HFFc6 (cell line): ENCODE data around the gene MNX1. TPM values are rescaled to one million over a fixed set of nuclear protein-coding genes. Genes with fewer than 3 reads are reported as not detected.

Source experiments
- DNase-seq: peaks from one replicate; pipeline ENCODE4 v3.0.0-alpha.2; 2018
- H3K27ac Mint-ChIP-seq: 2 replicates; pipeline ENCODE4 v1.8.0; 2020; ENCODE audit warnings: mild to moderate bottlenecking, mixed read lengths
- H3K27me3 Mint-ChIP-seq: 2 replicates; pipeline ENCODE4 v1.8.0; 2021; ENCODE audit warnings: mild to moderate bottlenecking, moderate library complexity, mixed read lengths; ENCODE audit not compliant: insufficient read depth
- H3K36me3 Mint-ChIP-seq: 2 replicates; pipeline ENCODE4 v1.8.0; 2021; ENCODE audit warnings: low read depth, mixed read lengths
- H3K4me1 Mint-ChIP-seq: 2 replicates; pipeline ENCODE4 v1.8.0; 2020; ENCODE audit warnings: low read depth, mixed read lengths
- H3K4me3 Mint-ChIP-seq: 2 replicates; pipeline ENCODE4 v1.8.0; 2020; ENCODE audit warnings: mild to moderate bottlenecking, moderate library complexity, mixed read lengths
- H3K9me3 Mint-ChIP-seq: 2 replicates; pipeline ENCODE4 v1.8.0; 2020; ENCODE audit warnings: mild to moderate bottlenecking, mixed read lengths
- CTCF ChIP-seq: fragments of 200-600 bp; sonication (generic); IDR thresholded peaks from 2 replicates; pipeline ENCODE4 v1.5.0; 2021; ENCODE audit warnings: antibody characterized with exemption, mild to moderate bottlenecking
- total RNA-seq, 6 experiments: library from RNA; stranded (reverse); fragmentation: NEBNext Ultra II Directional; extraction: Animal tissue kit (Norgen Biotek cat#: 25700); gene quantifications; 2 replicates in 1 of 6; 3 replicates in 5 of 6; pipeline ENCODE4 v1.2.3, GENCODE V29; 2021

The MNX1 gene
- total RNA-seq, 6 experiments from 2014 or later = not detected

GRCh38 chr7:156956727-156957126 lies 53.7 kb downstream of the MNX1 start:
- Mint-ChIP-seq H3K4me3 (no peak overlapping the region), H3K27me3 (no peaks in the 10 kb centered on the region; the same call in none of the 2 replicates), H3K4me1 (peaks cover 30% of the 10 kb centered on the region), H3K27ac (no peak overlapping the region), H3K9me3 (no peaks in the 10 kb centered on the region), H3K36me3 (peaks cover 43% of the 10 kb centered on the region)
- no peak for DNase-seq
- TF ChIP-seq CTCF = no peak

GRCh38 chr7:156954941-156955340 lies 55.5 kb downstream of the MNX1 start:
- no peak for DNase-seq
- Mint-ChIP-seq H3K4me3 (no peak overlapping the region), H3K4me1 (peaks cover 36% of the 10 kb centered on the region), H3K27ac (no peak overlapping the region), H3K27me3 (peaks cover 3% of the 10 kb centered on the region; the same call in 1 of the 2 replicates), H3K36me3 (peaks cover 33% of the 10 kb centered on the region), H3K9me3 (no peaks in the 10 kb centered on the region)
- TF ChIP-seq CTCF = no peak

Other genes with a start within 250 kb of the MNX1 start
- gene LMBR1, start 117.5 kb downstream of the MNX1 start, total RNA-seq = 10 to 100 TPM; 33.1 to 37.8 (median 36.1) TPM
- gene NOM1, start 61.0 kb downstream of the MNX1 start, total RNA-seq = 10 to 100 TPM; 13.1 to 21.1 (median 14.9) TPM
- gene UBE3C, start 128.3 kb upstream of the MNX1 start, total RNA-seq = 10 to 100 TPM; 64.2 to 80.1 (median 73.1) TPM